PFSK-1 (cell line): Measurements from ENCODE around the gene THOC7.

Experiments
- POLR2AphosphoS5 ChIP-seq: IDR thresholded peaks from 2 replicates; pipeline ENCODE4 v1.6.1; 2012; ENCODE audit warnings: low read depth, mild to moderate bottlenecking, control low read depth, low read length, moderate library complexity
- TAF1 ChIP-seq: IDR thresholded peaks from 2 replicates; pipeline ENCODE4 v1.6.1; 2012; ENCODE audit warnings: low read length, control low read depth, borderline replicate concordance; ENCODE audit not compliant: insufficient read depth
- TF ChIP-seq, protein P1 (sequence below), 2 experiments: IDR thresholded peaks; 2 replicates each; pipeline versions ENCODE4 v1.6.1 to v1.8.0; 2011 to 2012; ENCODE audit warnings: low read depth in 2 of 2, low read length in 2 of 2, control low read depth in 1 of 2, inconsistent platforms in 1 of 2, mild to moderate bottlenecking in 1 of 2, moderate library complexity in 1 of 2; ENCODE audit not compliant: insufficient read depth in 1 of 2

DNA sequence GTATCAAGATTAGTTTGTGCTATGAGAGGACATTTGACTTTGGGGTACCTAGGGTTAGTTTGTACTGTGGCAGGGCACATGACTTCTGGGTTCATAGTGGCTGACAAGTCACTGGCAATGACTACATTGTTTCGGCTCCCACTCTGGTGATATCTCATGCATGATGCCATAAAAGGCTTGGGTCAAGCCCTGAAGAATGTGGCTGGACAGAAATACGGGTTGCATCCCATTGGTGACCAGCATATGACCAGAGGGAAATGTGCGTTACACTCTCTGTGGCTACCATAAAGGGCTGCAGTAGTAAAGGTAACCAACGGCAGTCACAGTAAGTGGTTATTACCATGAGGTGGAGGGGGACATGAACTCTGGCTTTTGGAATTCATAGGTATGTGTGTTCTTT lies 18.4 kb downstream of the THOC7 start:
- TF ChIP-seq, protein P1, sequence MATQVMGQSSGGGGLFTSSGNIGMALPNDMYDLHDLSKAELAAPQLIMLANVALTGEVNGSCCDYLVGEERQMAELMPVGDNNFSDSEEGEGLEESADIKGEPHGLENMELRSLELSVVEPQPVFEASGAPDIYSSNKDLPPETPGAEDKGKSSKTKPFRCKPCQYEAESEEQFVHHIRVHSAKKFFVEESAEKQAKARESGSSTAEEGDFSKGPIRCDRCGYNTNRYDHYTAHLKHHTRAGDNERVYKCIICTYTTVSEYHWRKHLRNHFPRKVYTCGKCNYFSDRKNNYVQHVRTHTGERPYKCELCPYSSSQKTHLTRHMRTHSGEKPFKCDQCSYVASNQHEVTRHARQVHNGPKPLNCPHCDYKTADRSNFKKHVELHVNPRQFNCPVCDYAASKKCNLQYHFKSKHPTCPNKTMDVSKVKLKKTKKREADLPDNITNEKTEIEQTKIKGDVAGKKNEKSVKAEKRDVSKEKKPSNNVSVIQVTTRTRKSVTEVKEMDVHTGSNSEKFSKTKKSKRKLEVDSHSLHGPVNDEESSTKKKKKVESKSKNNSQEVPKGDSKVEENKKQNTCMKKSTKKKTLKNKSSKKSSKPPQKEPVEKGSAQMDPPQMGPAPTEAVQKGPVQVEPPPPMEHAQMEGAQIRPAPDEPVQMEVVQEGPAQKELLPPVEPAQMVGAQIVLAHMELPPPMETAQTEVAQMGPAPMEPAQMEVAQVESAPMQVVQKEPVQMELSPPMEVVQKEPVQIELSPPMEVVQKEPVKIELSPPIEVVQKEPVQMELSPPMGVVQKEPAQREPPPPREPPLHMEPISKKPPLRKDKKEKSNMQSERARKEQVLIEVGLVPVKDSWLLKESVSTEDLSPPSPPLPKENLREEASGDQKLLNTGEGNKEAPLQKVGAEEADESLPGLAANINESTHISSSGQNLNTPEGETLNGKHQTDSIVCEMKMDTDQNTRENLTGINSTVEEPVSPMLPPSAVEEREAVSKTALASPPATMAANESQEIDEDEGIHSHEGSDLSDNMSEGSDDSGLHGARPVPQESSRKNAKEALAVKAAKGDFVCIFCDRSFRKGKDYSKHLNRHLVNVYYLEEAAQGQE (IDR thresholded peaks at IDR 0.05; ENCODE audit: insufficient read depth in 1 of 2, low read depth in 2 of 2, low read length in 2 of 2): no peak
- TF ChIP-seq POLR2AphosphoS5 (no peak), TAF1 (no peak)
